ENCODE results near the gene CRBN.

- no peak for TF ChIP-seq CTCF (IDR thresholded peaks at IDR 0.05 in 8 of 11, conservative IDR thresholded peaks at IDR 0.05 in 3 of 11)
- TF ChIP-seq POLR2A (IDR thresholded peaks at IDR 0.05) = no peak
These were observed 46.0 kb downstream of the CRBN start for GRCh38 chr3:3133500-3133899.
